ENCODE data around the gene SPATA20.

DNA sequence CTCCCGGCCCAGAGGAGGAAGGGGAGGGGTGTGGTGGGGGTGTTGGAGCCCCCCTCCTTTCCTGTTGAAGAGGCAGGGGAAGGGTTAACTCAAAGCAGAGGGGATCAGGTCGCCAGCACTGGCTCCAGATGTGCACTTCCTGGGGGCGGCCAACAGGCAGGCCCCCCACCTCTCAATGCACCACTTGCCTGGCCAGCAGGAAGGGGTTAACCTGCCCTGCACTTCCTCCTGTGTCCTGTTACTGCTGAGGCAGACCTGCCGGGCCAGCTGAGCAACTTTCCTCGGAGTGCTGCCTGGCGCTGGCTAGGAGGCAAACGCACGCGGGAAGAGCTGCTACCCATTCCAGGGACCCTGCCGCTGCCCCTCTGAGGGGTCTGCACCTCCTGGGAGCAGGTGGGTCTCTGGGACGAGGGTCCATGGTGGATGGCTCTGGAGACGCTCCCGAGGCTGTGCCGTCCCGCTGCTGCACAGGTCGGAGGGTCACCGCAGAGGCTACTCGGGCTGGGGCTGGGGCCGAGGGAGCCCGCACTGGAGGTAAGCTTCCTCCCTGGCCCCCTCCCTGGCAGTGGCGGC is 14.4 kb upstream of the SPATA20 start, which contains the start of gene EPN3:
- TF ChIP-seq TAF1 (IDR thresholded peaks at IDR 0.05; ENCODE audit: borderline replicate concordance, insufficient read depth, low read length), result no peak
- TF ChIP-seq, protein P1, sequence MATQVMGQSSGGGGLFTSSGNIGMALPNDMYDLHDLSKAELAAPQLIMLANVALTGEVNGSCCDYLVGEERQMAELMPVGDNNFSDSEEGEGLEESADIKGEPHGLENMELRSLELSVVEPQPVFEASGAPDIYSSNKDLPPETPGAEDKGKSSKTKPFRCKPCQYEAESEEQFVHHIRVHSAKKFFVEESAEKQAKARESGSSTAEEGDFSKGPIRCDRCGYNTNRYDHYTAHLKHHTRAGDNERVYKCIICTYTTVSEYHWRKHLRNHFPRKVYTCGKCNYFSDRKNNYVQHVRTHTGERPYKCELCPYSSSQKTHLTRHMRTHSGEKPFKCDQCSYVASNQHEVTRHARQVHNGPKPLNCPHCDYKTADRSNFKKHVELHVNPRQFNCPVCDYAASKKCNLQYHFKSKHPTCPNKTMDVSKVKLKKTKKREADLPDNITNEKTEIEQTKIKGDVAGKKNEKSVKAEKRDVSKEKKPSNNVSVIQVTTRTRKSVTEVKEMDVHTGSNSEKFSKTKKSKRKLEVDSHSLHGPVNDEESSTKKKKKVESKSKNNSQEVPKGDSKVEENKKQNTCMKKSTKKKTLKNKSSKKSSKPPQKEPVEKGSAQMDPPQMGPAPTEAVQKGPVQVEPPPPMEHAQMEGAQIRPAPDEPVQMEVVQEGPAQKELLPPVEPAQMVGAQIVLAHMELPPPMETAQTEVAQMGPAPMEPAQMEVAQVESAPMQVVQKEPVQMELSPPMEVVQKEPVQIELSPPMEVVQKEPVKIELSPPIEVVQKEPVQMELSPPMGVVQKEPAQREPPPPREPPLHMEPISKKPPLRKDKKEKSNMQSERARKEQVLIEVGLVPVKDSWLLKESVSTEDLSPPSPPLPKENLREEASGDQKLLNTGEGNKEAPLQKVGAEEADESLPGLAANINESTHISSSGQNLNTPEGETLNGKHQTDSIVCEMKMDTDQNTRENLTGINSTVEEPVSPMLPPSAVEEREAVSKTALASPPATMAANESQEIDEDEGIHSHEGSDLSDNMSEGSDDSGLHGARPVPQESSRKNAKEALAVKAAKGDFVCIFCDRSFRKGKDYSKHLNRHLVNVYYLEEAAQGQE (IDR thresholded peaks at IDR 0.05; ENCODE audit: insufficient read depth in 1 of 2, low read depth in 2 of 2, low read length in 2 of 2), result no peak
